Panc1 (cell line): ENCODE results near the gene CSNK2A2. TPM values are rescaled to one million over a fixed set of nuclear protein-coding genes. Genes with fewer than 3 reads are reported as not detected.

Source experiments
- ATAC-seq: fragments of 200-7000 bp; cut with Tn5 transposase; 2 replicates; pipeline ENCODE4 v1.9.1; 2020; ENCODE audit warnings: mild to moderate bottlenecking, moderate library complexity
- BruUV-seq: library from RNA; stranded (reverse); fragments of 400-500 nt; replicated peaks from 2 replicates; lab custom pipeline; 2021; lab: Mats Ljungman, UMichigan
- CTCF ChIA-PET: fragments of 300-600 bp; sonication (Branson Sonifier 250); formaldehyde crosslinking; loops from one replicate; lab custom pipeline; 2022; ENCODE audit warnings: antibody characterized with exemption; lab: Charles Lee
- POLR2A ChIA-PET: fragments of 300-600 bp; sonication (Branson Sonifier 250); formaldehyde crosslinking; loops from one replicate; lab custom pipeline; 2022; ENCODE audit warnings: antibody characterized with exemption; lab: Charles Lee
- DNase-seq: peaks from one replicate; pipeline ENCODE4 v3.0.0-alpha.2; 2010; ENCODE audit warnings: low read depth, low spot score
- H3K27ac ChIP-seq: 2 replicates; pipeline ENCODE4 v1.5.1; 2011; ENCODE audit warnings: mild to moderate bottlenecking, low read length, inconsistent platforms
- H3K27me3 ChIP-seq: fragments of 200-500 bp; sonication (Bioruptor generic); 2 replicates; pipeline ENCODE4 v1.6.0; 2014; ENCODE audit warnings: low read length, inconsistent platforms; ENCODE audit not compliant: control insufficient read depth, insufficient read depth
- H3K36me3 ChIP-seq: fragments of 200-500 bp; sonication (Bioruptor generic); 2 replicates; pipeline ENCODE4 v1.5.1; 2014; ENCODE audit warnings: inconsistent platforms, mild to moderate bottlenecking, low read length, moderate library complexity; ENCODE audit not compliant: control insufficient read depth, insufficient read depth
- H3K4me1 ChIP-seq: 2 replicates; pipeline ENCODE4 v1.5.1; 2011; ENCODE audit warnings: inconsistent platforms, mild to moderate bottlenecking, low read length, moderate library complexity; ENCODE audit not compliant: control insufficient read depth, insufficient read depth
- H3K4me3 ChIP-seq, 2 experiments: 2 replicates each; pipeline ENCODE4 v1.5.1; 2011 to 2012; ENCODE audit warnings: low read depth in 2 of 2, low read length in 2 of 2, mild to moderate bottlenecking in 2 of 2, inconsistent platforms in 1 of 2, moderate library complexity in 1 of 2
- H3K9me3 ChIP-seq: fragments of 200-500 bp; sonication (Bioruptor generic); 2 replicates; pipeline ENCODE4 v1.5.1; 2014; ENCODE audit warnings: low read depth, mild to moderate bottlenecking, inconsistent platforms, low read length, moderate library complexity; ENCODE audit not compliant: control insufficient read depth, insufficient read depth
- CTCF ChIP-seq: fragments of 450-650 bp; IDR thresholded peaks from 2 replicates; pipeline ENCODE4 v1.5.1; 2017; ENCODE audit warnings: mild to moderate bottlenecking
- POLR2AphosphoS5 ChIP-seq: IDR thresholded peaks from 2 replicates; pipeline ENCODE4 v1.6.1; 2012; ENCODE audit warnings: mild to moderate bottlenecking, low read depth, low read length, moderate library complexity
- REST ChIP-seq, 2 experiments: IDR thresholded peaks; 2 replicates each; pipeline ENCODE4 v1.6.1; 2011 to 2012; ENCODE audit warnings: low read depth in 2 of 2, control low read depth in 1 of 2, low read length in 1 of 2, mild to moderate bottlenecking in 1 of 2, moderate library complexity in 1 of 2; ENCODE audit not compliant: insufficient read depth in 1 of 2
- SIN3A ChIP-seq: IDR thresholded peaks from 2 replicates; pipeline ENCODE4 v1.6.1; 2012; ENCODE audit warnings: low read depth, mild to moderate bottlenecking, low read length, moderate library complexity, borderline replicate concordance; ENCODE audit not compliant: insufficient read depth
- TCF7L2 ChIP-seq: IDR thresholded peaks from 2 replicates; pipeline ENCODE4 v1.6.1; 2011; ENCODE audit warnings: mild to moderate bottlenecking, low read depth, low read length, inconsistent platforms
- in situ Hi-C: cut with HindIII; loops from 2 replicates; pipeline ENCODE4 v1.10.0; 2016; ENCODE audit warnings: low sequenced_read_pairs, low pct_unique_long_range_greater_than_20kb
- intact Hi-C: fragments of 100-400 bp; cut with micrococcal nuclease; formaldehyde crosslinking; loops from one replicate; pipeline ENCODE4 v1.10.0; 2022; ENCODE audit not compliant: unreplicated experiment
- total RNA-seq: library from RNA; stranded (reverse); gene quantifications from one replicate; pipeline ENCODE4 v1.2.1, GENCODE V29; 2021; ENCODE audit not compliant: unreplicated experiment

The CSNK2A2 gene
- total RNA-seq, 1 experiment from 2014 or later = 60.9 TPM

- in situ Hi-C loops = loop anchor here (25.0 kb wide), 1 partner anchor 112 kb away; the partner anchor contains the start of genes USB1 and ZNF319
- Histone ChIP-seq H3K27ac (no peak overlapping the region), H3K9me3 (no peaks in the 10 kb centered on the region), H3K36me3 (no peaks in the 10 kb centered on the region), H3K27me3 (no peaks in the 10 kb centered on the region), H3K4me1 (peaks cover 12% of the 10 kb centered on the region), H3K4me3 (no peak overlapping the region)
- no TSS peak for BruUV-seq
- DNase-seq = no peak
- ATAC-seq = no peak
- ChIA-PET POLR2A (no interaction called here), CTCF (no interaction called here)
- TF ChIP-seq CTCF = no peak
- TF ChIP-seq REST (IDR thresholded peaks at IDR 0.05; ENCODE audit: insufficient read depth in 1 of 2, low read depth in 2 of 2, low read length in 1 of 2) = no peak
- intact Hi-C loops = no loop called here
These were observed 73.3 kb downstream of the CSNK2A2 start for GRCh38 chr16:58124601-58124915.

GRCh38 chr16:58123896-58124600 lies 73.9 kb downstream of the CSNK2A2 start:
- ATAC-seq (no peak), DNase-seq (no peak)
- no peaks in the 10 kb centered on the region for H3K9me3 ChIP-seq
- in situ Hi-C loops = loop anchor here (25.0 kb wide), 1 partner anchor 112 kb away; the partner anchor contains the start of genes USB1 and ZNF319
- CTCF ChIA-PET = no interaction called here
- intact Hi-C loops = no loop called here
- no peak for TF ChIP-seq REST (IDR thresholded peaks at IDR 0.05; ENCODE audit: insufficient read depth in 1 of 2, low read depth in 2 of 2, low read length in 1 of 2)
- TF ChIP-seq TCF7L2 = no peak
- TF ChIP-seq POLR2AphosphoS5 = no peak
- no peak for TF ChIP-seq SIN3A
- TF ChIP-seq CTCF = no peak
- BruUV-seq = no TSS peak
- no peak overlapping the region for H3K27ac ChIP-seq
- H3K27me3 ChIP-seq = no peaks in the 10 kb centered on the region
- POLR2A ChIA-PET = no interaction called here
- H3K4me3 ChIP-seq = no peak overlapping the region
- no peaks in the 10 kb centered on the region for H3K36me3 ChIP-seq
- peaks cover 12% of the 10 kb centered on the region for H3K4me1 ChIP-seq
